ENCODE data around the gene PPP1R9A.

The PPP1R9A gene

DNA sequence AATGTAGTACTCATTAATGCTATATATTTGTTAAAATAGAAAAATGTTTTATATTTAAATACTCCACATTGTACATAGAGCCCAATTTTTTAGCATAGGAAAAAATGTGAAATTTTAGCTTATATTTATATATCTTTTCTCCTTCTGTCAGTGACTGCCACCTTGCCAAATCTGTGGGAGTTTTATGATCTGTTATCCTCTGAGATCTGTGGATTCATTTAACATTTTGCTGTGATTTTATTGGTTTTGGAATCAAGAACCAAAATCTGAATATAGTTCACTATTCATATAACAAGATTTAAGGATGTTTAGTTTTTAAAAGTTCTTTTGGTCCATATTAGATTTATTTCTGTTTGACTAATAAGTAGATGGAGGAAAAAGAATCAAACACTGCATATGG is 127.9 kb downstream of the PPP1R9A start:
- no peak for DNase-seq (ENCODE audit: low read depth in 2 of 2)

DNA sequence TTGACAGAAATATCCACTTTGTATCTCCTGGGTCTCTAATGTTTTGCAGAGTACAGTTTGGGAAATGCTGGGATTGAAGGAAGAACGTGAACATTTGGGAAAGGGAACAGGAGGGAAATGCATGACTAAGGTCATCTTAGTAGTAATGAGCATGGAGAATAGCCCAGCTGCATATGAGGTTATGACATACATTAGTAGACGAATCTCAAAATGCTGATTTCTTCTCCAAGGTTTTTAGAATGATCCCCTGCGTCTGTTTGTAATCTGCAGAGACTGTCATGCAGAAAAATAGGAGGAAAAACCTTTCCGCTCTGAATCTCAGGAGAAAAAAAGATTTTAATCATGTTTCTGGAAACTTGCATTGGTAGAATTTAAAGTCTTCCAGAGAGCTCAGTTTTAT is 133.6 kb downstream of the PPP1R9A start:
- DNase-seq (ENCODE audit: low read depth in 2 of 2) = no peak

DNA sequence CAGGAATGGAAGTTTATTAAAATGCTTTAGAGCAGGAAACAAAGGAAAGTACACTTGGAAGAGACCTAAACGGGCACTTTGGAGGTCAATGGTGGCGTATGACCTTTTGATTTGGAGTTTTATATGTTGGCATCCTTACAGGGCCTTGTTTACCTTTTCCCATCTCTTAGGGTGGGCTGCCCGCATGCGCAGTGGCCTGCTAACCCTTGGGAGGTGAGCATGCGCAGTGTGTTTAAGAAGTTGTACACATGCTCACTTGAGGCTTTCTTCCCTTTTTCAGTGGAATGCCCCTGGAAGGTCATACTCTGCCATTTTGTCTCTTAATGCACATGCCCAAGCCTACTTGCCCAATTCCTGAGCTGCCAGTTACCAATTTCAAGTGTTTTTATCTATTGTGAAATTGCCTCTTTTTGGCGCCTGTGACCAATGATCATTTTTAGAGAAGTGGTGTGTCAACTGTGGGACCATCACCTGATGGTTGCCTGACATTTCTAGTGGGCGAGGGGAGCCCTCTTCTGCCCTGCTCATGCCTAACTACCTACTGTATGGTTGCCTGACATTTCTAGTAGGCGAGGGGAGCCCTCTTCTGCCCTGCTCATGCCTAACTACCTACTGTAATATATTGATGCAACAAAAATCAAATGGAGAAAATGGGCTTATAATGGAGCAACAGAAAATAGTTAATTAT is 138.0 kb downstream of the PPP1R9A start:
- no peak for DNase-seq (ENCODE audit: low read depth in 2 of 2)

DNA sequence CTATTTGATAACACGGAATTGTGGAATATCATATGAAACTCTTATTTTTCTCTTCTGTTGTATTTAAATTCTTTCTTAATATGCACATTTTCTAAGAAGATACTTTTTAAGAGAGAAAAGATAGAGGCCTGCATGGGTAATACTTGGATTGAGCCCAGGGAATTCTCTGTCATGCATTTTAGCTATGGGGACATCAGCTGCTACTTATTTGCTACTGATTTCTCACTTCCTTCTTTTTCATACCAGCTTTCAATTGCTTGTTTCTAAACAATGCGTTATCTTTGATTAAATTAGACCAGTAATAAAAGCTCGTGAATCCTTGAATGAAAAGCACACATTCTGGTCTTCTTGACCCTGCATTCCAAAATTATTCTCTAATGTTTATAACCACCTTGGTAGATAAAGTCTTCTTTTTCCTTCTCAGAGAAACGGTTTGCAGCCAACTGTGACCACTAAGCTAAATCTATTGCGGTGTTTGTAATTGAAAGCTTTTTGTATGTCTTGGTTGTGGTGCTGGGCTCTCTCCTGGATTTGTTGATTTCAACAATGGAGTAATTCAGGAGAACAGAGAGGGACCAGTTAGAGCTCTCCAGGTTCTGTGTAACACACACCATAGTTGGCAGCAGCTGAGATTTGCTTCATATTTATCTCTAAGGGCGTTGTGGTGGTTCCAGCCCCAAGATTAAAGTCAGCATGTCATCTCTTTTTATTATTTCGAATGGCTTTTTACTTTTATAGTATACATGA is 139.3 kb downstream of the PPP1R9A start:
- no peak for DNase-seq (ENCODE audit: low read depth in 2 of 2)

DNA sequence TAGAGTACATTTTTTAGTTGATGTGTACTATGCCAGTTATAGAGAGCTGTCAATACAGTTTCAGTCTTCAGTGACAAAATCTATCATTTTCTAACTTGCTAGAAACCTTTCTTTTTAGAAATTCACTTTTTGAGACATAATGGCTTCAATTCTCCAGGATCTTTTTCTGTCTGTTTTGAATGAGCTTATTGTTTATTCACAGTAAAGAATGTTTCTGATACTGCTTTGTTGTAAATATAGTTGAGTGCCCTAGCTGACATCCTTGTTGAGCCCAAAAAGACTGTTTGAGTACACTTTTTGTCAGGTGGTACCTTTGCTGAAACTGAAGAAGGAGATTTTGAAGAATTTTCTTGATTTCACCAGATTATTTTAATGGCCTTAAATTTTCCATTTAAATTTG is 139.9 kb downstream of the PPP1R9A start:
- no peak for DNase-seq (ENCODE audit: low read depth in 2 of 2)

DNA sequence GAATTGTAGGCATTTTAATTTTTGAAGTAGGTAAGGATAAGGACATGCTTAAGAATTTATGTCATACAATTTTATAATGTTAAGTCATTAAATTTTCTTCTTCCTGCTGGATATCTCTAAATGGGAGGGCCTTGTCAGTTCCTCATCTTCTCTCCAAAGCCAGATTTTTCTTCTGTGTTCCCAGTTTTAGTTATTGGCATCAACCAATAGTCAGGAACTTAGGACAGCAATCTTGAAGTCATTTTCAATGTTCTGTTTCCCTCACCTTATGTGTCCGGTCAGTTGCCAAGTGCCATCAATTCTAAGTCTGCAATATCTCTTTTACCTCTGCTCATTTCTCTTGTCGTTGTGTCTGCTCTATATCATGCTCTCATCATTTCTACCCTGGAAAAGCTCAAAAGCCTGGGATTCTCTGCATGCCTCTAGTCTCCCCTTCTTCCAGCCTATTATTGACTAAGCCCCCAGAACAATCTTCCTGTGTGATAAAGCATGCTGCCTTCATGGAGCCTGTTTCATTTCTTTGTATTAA is 145.2 kb downstream of the PPP1R9A start:
- no peak for DNase-seq (ENCODE audit: low read depth in 2 of 2)

DNA sequence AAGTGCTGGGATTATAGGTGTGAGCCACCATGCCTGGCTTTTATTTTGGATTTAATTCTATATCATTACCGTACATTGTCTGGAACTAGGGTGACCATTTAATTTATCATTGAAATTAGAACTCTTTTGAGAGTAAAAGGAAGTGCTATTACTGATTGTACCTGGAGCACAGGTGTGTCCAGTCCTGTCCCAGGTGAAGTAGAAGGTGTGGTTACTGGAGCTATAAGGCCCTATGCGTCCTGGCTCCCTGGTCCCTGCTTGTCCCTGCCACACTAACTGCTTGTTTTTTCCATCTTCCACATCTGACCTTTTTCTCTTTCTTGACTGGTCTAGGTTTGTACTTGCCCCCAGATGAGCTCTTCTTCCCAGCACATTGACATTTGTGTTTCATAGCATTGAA is 147.0 kb downstream of the PPP1R9A start:
- DNase-seq (ENCODE audit: low read depth in 2 of 2) = no peak

DNA sequence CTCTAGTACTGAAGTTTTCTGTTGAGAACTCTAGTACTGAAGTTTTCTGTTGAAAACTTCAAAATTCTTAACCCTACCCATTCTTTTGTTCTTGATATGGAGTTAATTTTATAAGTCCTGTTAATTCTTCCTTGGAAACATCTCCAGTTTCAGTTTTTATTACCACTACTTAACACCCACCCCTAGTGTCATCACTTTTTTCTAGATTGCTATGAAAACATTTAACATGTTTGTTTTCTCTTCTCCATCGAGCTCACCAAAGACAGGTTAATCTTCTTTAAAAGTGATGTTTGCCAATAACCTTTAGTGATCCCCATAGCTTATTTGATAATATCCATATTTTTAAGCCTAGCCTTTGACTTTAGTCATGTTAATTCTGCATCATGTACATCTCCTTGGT is 147.9 kb downstream of the PPP1R9A start:
- no peak for DNase-seq (ENCODE audit: low read depth in 2 of 2)

DNA sequence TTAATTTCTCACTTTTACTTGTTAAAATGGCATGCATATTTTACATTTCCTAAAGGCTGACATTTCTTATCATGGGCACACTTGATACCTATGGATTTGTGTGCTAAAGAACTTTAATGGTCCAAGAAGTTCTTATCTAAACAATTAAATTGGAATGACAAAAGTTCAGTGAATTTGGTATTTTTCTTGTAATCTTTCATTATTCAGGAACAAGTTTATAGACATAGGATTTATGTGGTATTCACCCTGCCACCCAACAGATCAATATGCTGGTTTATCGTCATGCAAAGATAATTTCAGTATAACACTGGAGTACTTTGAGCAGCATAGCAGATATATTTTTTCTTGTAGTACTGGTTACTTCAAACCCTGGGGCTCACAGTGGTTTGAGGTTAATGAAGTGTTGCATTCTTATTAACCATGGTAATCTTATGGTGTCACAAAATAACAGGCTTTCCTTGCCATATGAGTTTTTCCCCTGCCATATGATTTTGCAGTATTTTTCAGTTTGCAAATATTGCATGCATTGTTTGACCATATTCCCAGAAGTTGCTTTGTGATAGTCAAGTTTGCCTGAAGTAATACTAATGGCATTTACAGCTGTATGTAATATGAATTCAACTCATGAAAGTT is 148.8 kb downstream of the PPP1R9A start:
- DNase-seq (ENCODE audit: low read depth in 2 of 2) = no peak

DNA sequence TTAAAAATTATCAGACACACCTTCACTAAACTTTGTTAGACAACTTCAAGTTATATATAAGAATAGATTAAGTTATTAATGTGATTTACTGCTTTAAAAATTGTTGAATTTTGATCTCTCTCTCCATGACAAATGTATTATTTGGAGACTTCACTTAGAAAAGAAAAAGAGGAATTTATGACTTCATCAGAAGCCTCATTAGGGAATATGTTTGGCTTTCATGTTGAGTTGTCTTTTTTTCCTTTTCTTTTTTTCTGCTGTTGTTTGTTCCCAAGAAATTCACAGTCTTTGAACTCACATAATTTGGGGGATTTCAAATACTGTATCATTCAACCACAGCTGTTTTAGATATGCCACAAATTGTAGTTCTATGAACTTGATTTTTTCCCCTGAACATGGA is 149.5 kb downstream of the PPP1R9A start:
- DNase-seq (ENCODE audit: low read depth in 2 of 2) = no peak

DNA sequence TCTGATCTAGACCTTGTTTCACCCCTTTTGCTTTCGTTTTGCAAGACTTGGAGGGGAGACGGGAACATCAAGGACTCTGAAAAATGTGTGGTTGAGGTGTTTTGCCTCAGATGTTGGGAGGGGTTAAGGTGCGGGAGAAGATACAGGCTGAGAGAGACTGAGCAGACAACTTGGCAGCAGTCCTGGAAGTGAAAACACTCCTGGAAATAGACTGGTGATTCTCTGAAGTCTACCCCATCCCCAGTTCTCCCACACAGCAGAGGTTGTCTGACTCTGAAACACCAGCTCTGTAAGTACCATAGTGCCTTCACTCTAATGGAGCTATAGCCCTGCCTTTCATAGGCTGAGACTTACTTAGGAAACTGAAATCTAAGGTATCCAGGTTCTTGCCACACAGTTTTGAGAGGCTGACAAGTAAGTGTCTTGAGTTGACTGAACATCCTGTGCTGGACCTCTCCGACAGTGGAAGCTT is 152.5 kb downstream of the PPP1R9A start:
- DNase-seq (ENCODE audit: low read depth in 2 of 2) = no peak

DNA sequence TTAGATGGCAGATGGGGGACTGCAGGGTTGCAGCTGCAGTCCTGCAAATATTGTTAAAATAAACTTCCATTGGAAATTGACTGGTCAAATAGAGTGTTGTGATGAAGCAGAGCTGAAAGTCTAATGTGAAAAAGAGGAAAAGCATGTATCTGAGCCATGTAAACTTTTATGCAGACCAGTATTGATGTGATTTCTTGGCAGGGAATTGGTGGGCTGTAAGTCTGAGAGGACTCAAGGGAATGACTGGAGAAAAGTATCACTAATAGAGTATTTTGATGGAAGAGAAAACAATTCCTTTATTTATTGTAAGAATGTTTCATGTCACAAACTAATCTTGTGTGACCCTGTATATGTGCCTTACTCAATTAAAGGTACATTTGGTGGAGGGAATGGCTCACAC is 155.5 kb downstream of the PPP1R9A start:
- DNase-seq (ENCODE audit: low read depth in 2 of 2) = no peak

DNA sequence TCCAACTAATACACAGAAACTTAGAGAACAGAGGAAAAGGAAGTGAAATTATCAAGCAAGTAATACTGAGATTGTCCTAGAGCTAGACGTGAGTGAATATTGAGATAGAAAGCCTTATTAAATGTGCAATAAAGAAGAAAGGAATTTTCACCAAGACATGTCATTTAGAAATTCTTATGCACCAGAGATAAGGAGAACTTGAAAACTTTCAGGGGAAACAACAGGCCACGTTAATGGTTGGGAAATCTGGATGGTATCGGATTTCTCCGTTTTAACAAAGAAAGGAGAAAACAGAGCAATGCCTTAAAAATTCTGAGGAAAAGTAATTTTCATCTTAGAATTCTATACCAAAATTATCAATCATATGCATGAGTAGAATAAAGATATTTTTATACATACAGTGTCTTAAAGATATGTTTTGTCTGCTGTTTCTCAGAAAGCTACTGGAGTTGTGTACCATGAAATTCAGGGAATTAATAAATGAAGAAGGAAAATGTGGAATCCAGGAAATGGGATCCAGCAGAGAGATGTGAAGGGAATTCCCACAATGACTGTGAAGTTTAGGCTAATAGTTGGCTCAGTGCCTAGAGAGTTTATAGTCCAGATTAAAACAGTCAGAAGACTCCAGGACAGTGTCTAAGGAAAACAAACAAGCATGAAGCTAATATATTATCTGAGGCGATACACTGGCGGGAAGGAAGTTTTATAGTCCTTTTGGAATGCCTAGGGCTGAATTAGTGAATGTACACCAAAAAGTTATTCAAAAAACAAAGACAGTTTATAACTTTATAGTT is 159.5 kb downstream of the PPP1R9A start:
- no peak for DNase-seq (ENCODE audit: low read depth in 2 of 2)

DNA sequence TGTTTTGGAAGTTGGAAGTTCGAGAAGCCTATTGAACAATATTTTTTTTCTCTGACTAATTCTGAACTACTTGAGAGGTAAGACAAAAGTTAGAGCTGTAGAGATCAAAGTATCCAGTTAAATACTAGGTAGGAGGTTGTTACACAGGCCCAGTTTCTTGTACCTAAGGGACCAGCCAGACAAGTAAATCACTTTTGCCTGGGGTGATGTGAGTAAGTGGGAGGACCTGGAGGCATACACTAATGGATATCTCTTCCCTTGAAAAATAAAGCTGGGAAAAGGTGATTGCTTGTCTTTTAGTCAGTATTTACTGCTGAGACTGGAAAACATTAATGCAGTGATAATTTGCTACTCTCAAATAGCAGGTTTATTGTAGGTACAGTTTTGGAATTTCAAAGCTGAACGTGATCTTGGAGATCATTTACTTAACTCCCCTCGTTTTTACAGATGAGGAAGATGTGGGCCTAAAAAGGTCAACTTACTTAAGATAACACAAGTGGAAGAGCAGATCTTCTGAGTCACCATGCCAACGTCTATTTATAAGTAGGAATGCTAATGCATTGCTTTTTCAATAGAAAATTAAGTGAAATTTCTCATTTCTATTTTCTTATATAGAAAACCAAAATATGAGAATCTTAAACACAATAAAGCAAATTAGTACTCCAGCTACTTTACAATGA is 181.3 kb downstream of the PPP1R9A start:
- DNase-seq (ENCODE audit: low read depth in 2 of 2) = no peak

DNA sequence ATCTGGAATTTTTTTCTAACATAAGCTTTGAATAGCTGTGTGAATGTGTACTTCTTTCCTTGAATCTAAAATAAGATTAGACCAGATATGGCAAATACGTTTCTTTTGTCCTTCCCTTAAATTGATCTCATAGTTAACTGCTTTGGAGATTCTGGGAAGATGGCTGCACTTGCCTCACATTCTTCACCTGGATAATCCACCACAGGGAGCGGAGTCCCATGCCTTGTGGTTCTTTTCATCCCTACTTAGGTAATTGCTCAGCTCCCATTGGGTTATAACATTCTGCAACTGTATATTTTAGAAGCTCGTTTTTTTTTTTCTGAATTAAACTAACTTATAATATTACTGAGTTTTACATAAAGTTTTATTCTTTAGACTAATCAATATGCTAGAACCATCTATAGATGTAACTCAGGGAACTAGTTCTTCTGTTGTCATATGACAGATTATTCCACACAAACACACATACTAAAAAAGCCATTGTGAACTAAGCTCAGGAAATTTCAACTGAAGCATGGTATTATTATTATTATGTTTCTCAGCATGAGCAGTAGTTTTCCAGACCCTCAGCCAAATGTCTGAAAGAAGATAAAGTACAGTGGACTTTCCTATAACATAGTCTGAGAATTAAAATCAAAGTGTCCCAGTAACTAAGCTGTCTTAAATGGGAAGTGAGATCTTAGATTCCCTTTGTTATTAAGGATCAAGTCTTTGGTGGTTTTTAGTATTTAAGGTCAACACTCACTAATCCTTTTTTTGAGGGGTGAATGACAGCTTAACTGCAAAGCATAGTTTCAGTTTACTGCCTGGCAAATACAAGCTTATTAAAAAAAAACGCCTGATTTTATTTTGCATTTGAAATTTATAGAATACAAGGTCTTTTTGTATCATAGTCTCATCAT is 182.3 kb downstream of the PPP1R9A start:
- DNase-seq (ENCODE audit: low read depth in 2 of 2) = no peak

DNA sequence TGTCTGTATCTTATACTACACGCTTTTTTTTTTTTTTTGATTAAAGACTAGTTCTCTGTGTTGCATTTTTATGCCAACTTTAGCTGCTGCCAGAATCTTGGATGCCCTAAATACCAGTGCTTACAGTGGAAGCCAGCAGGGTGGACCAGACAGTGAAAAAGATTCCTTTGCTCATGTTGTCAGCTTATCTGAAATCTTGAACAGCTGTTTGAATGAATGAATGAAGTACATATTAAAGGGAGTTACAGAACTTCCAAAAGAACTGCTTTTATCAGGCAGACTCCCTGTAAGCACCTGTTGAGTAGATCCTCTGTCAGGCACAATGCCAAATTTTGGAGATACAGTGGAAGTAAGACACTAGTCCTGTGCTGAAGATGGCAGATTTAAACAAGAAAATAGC is 184.9 kb downstream of the PPP1R9A start:
- DNase-seq (ENCODE audit: low read depth in 2 of 2) = no peak

DNA sequence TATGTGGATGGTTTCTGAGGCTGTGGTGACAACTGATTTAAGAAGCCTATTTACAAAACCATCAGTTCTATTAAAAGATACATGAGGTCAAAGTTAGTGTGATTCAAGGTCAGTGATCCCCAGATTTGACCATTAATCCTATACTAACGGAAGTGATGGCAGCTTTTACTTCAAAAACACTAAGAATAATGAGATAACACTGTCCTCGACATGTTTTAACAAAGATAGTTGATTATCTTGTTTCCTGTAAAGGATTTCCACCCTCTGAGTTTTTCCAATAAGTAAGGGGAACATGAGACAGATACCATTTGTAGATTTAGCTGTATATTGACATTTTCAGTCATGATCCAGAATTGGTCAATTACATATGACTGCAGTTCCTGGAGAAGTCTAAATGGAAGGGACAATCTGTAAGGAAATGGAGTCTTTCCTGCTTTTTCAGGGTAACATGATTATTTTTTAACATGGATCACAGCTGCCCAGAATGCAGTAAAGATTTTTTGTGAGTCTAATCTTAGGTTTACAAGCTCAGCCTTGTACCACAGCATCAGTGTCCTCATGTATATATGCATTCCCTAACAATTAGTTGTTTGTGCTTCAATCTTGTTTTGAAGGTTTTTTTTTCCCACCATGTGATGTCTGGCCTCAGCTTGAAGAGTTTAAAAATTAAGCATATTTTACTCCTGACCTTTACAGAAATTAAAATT is 188.0 kb downstream of the PPP1R9A start:
- DNase-seq (ENCODE audit: low read depth in 2 of 2) = no peak

DNA sequence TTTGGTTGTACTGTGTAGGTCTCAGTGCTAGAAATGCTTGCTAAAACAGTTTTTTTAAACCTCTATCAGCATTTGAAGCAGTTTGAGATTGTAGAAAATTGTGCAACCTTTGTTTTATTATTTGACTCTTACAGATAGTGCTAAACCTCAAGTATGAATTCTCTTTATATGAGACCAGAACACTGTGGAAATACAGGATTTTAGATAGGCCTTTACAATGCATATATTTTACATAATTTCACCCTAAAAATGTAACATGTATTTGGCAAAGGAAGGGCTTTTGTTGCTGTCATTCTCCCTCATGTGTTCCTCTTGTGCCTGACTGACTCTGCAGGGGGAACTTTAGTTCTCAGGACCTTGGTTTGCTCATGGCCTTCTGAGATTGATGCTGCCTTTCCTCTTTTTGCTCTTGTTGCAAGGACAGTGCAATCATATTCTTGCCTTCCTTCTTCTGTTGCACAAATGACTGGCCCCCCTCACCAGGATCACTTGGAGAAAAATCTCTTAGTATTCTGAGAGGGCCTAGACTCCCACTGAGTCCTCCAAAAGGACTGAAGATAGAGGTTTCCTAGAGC is 188.7 kb downstream of the PPP1R9A start:
- no peak for DNase-seq (ENCODE audit: low read depth in 2 of 2)

DNA sequence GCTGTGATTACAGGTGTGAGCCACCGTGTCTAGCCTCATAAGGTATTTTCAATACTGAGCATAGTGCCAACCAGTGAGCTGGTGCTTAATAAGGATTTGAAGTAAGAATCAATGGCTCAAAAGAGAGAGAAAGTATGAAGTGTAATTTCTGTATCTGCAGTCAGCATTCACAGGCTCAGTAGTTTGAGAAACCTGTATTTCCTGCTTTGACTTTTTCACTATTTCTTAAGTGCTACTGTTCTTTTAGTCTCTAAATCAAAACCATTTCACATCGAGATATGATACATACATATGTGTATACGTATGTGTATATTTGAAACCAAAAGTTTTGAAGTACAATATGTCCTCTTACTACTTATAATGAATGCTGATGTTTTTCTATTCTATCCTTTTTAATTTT is 189.9 kb downstream of the PPP1R9A start:
- no peak for DNase-seq (ENCODE audit: low read depth in 2 of 2)
